Endothelial cell of umbilical vein (primary cell): ENCODE results near the gene NCR2. TPM values are rescaled to one million over a fixed set of nuclear protein-coding genes. Genes with fewer than 3 reads are reported as not detected.

Source experiments
- BruUV-seq: library from RNA; stranded (reverse); fragments of 400-500 nt; replicated peaks from 2 replicates; lab custom pipeline; 2021; lab: Mats Ljungman, UMichigan
- CTCF ChIA-PET: fragments of 300-600, 350-600 bp; sonication (Branson Sonifier 250); formaldehyde crosslinking; loops from one replicate; lab custom pipeline; 2021; ENCODE audit warnings: antibody characterized with exemption, inconsistent platforms; lab: Charles Lee
- POLR2A ChIA-PET: fragments of 300-600, 350-600 bp; sonication (Branson Sonifier 250); formaldehyde crosslinking; loops from one replicate; lab custom pipeline; 2021; ENCODE audit warnings: antibody characterized with exemption, inconsistent platforms; lab: Charles Lee
- DNase-seq: peaks from one replicate; pipeline ENCODE4 v3.0.0-alpha.2; 2011; ENCODE audit warnings: low read depth, low spot score
- FAIRE-seq: peaks from 2 replicates; lab custom pipeline; 2011; peaks lifted over from hg19 to GRCh38; lab: Jason Lieb, UNC
- H2AFZ ChIP-seq: 2 replicates; pipeline ENCODE4 v1.6.0; 2012; ENCODE audit warnings: low read depth, low read length, control low read depth, inconsistent platforms
- H3K27ac ChIP-seq: 2 replicates; pipeline ENCODE4 v1.5.1; 2011; ENCODE audit warnings: low read depth, mild to moderate bottlenecking, control low read depth, low read length, moderate library complexity; ENCODE audit not compliant: insufficient read depth
- H3K27me3 ChIP-seq, 2 experiments: 2 replicates each; pipeline versions ENCODE4 v1.6.0 to v1.6.1; 2011; ENCODE audit warnings: low read length in 2 of 2, mixed read lengths in 1 of 2; ENCODE audit not compliant: control insufficient read depth in 2 of 2, insufficient read depth in 2 of 2
- H3K36me3 ChIP-seq, 2 experiments: 2 replicates in 1 of 2; 3 replicates in 1 of 2; pipeline ENCODE4 v1.5.1; 2011; ENCODE audit warnings: low read length in 2 of 2, mild to moderate bottlenecking in 1 of 2, moderate library complexity in 1 of 2; ENCODE audit not compliant: control insufficient read depth in 2 of 2, insufficient read depth in 2 of 2; ENCODE audit errors: extremely low read depth in 1 of 2
- H3K4me1 ChIP-seq: 3 replicates; pipeline ENCODE4 v1.5.1; 2011; ENCODE audit warnings: mild to moderate bottlenecking, low read length; ENCODE audit not compliant: control insufficient read depth, insufficient read depth; ENCODE audit errors: extremely low read depth
- H3K4me2 ChIP-seq: 2 replicates; pipeline ENCODE4 v1.6.1; 2011; ENCODE audit warnings: low read length, control low read depth, mixed read lengths; ENCODE audit not compliant: insufficient read depth
- H3K4me3 ChIP-seq, 3 experiments: fragments of 200-600 bp in 1 of 3; sonication (generic), shearing (Covaris generic) in 1 of 3; replicated peaks in 1 of 3; 2 replicates each; pipeline ENCODE4 v1.5.1; 2011 to 2016; ENCODE audit warnings: control low read depth in 3 of 3, low read length in 3 of 3, mild to moderate bottlenecking in 2 of 3, inconsistent platforms in 1 of 3, low read depth in 1 of 3, moderate library complexity in 1 of 3; ENCODE audit not compliant: insufficient read depth in 1 of 3
- H3K79me2 ChIP-seq: 2 replicates; pipeline ENCODE4 v1.6.0; 2012; ENCODE audit warnings: low read length, inconsistent platforms; ENCODE audit not compliant: control insufficient read depth, insufficient read depth
- H3K9ac ChIP-seq: replicated peaks from 2 replicates; pipeline ENCODE3; 2011; ENCODE audit warnings: low read length, control low read depth; ENCODE audit not compliant: insufficient read depth; ENCODE audit errors: extremely low read depth
- H3K9me1 ChIP-seq: replicated peaks from 3 replicates; pipeline ENCODE4 v1.6.0; 2011; ENCODE audit warnings: mild to moderate bottlenecking, low read length; ENCODE audit not compliant: control insufficient read depth, insufficient read depth; ENCODE audit errors: extremely low read depth
- H3K9me3 ChIP-seq: replicated peaks from 2 replicates; pipeline ENCODE4 v1.5.1; 2012; ENCODE audit warnings: low read length, inconsistent platforms; ENCODE audit not compliant: control insufficient read depth, insufficient read depth
- H4K20me1 ChIP-seq: replicated peaks from 2 replicates; pipeline ENCODE3; 2011; ENCODE audit warnings: mild to moderate bottlenecking, low read length; ENCODE audit not compliant: control insufficient read depth, insufficient read depth; ENCODE audit errors: extremely low read depth
- EZH2 ChIP-seq: IDR thresholded peaks from 2 replicates; pipeline ENCODE4 v1.6.1; 2012; ENCODE audit warnings: borderline replicate concordance, low read depth, mild to moderate bottlenecking, moderate library complexity, low read length, inconsistent platforms; ENCODE audit not compliant: severe bottlenecking
- FOS ChIP-seq: IDR thresholded peaks from 2 replicates; pipeline ENCODE4 v1.6.1; 2011; ENCODE audit warnings: mild to moderate bottlenecking, low read length, moderate library complexity, borderline replicate concordance; ENCODE audit not compliant: insufficient read depth
- GATA2 ChIP-seq: IDR thresholded peaks from 2 replicates; pipeline ENCODE4 v1.7.0; 2011; ENCODE audit warnings: low read depth, mild to moderate bottlenecking, moderate library complexity, mixed read lengths, low read length; ENCODE audit not compliant: insufficient read length, insufficient read depth
- JUN ChIP-seq: IDR thresholded peaks from 2 replicates; pipeline ENCODE4 v1.6.1; 2011; ENCODE audit warnings: borderline replicate concordance, low read depth; ENCODE audit not compliant: insufficient read length, insufficient read depth
- MYC ChIP-seq: IDR thresholded peaks from one replicate; pipeline ENCODE4 v1.6.1; 2011; ENCODE audit warnings: mild to moderate bottlenecking, low read depth, low read length
- POLR2A ChIP-seq: IDR thresholded peaks from 2 replicates; pipeline ENCODE4 v1.6.1; 2012; ENCODE audit warnings: low read depth, mild to moderate bottlenecking, control low read depth, low read length
- POLR2AphosphoS5 ChIP-seq: IDR thresholded peaks from 2 replicates; pipeline ENCODE4 v1.6.1; 2012; ENCODE audit warnings: low read depth, mild to moderate bottlenecking, control low read depth, low read length, moderate library complexity; ENCODE audit not compliant: insufficient read depth
- dilution Hi-C: fragments of 300-500 bp; cut with MboI; formaldehyde crosslinking; loops from one replicate; pipeline ENCODE4 v1.15.0; 2019; ENCODE audit warnings: low sequenced_read_pairs; ENCODE audit not compliant: extremely low pct_ligation_motif_present
- intact Hi-C: fragments of 100-400 bp; cut with micrococcal nuclease; formaldehyde crosslinking; loops from one replicate; pipeline ENCODE4 v1.10.0; 2022
- polyA plus RNA-seq, 4 experiments: library from polyadenylated mRNA; depleted of rRNA in 3 of 4; stranded (reverse) in 3 of 4; unstranded in 1 of 4; fragments of >200 nt; gene quantifications; 2 replicates each; pipeline versions ENCODE4 v1.2.1 to v1.2.3, GENCODE V29; 2011 to 2012; ENCODE audit warnings: missing spikeins in 1 of 4
- total RNA-seq: library from RNA; stranded (reverse); gene quantifications from 2 replicates; pipeline ENCODE4 v1.2.3, GENCODE V29; 2021
- TF ChIP-seq, protein P1 (sequence below), 2 donors: IDR thresholded peaks; 1 replicate in 1 of 2; 2 replicates in 1 of 2; pipeline ENCODE4 v1.5.1; 2011; ENCODE audit warnings: low read length in 2 of 2, mild to moderate bottlenecking in 2 of 2, moderate library complexity in 2 of 2, control low read depth in 1 of 2, inconsistent platforms in 1 of 2, low read depth in 1 of 2; ENCODE audit not compliant: insufficient read depth in 1 of 2; ENCODE audit errors: extremely low read depth in 1 of 2
- TF ChIP-seq, protein P2 (sequence below): IDR thresholded peaks from 2 replicates; pipeline ENCODE4 v1.6.1; 2011; ENCODE audit not compliant: insufficient read depth, insufficient read length

NCR2 gene
- total and polyA plus RNA-seq, 2 donors (not counting 3 experiments of a cell fraction or from before 2014, with no cell fraction given): not detected

DNA sequence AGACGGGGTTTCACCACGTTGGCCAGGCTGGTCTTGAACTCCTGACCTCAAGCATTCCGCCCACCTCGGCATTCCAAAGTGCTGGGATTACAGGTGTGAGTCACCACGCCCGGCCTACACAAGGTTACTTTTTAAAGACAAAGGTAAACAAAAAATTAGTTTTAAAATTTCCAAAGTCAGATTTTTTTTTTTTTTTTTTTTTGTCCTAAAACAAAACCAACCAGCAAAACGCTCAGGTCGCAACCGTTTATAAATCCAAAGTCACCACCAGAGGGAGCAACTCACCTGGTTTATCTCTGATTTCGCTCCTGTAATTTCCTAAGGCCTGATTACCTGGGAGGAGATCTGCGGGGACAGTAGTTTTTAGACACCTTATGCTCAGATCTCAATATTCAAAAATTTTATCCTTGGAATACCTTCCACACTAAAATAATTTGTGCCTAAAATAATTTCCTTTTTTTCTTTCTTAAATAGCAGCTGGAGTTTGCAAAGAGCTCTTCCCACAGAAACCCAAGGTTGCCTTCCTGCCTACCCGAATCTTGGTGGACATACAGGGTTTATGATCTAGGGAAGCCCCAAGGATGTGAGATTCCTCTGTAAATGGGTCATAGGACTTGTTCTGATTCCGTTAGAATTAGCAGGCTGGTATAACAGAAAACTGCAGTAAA lies 29.1 kb upstream of the NCR2 start:
- H2AFZ ChIP-seq: no peak overlapping the region
- dilution Hi-C loops: no loop called here
- CTCF ChIA-PET: interaction anchor here (0.6 to 2.6 kb wide), 21 partner anchors 10 to 387 kb away, joined by 3 to 122 read pairs (median 4); partner anchors contain the start of gene NCR2
- H3K4me3 ChIP-seq: no peak overlapping the region
- no peak overlapping the region for H3K9ac ChIP-seq
- no peaks in the 10 kb centered on the region for H3K9me1 ChIP-seq
- no peak overlapping the region for H3K27ac ChIP-seq
- no peaks in the 10 kb centered on the region for H3K9me3 ChIP-seq
- H3K4me2 ChIP-seq: no peak overlapping the region
- H3K27me3 ChIP-seq: peaks cover 25 to 33% of the 10 kb centered on the region in 2 experiments
- H3K36me3 ChIP-seq: no peaks in the 10 kb centered on the region
- no peak for TF ChIP-seq EZH2
- TF ChIP-seq, protein P1, sequence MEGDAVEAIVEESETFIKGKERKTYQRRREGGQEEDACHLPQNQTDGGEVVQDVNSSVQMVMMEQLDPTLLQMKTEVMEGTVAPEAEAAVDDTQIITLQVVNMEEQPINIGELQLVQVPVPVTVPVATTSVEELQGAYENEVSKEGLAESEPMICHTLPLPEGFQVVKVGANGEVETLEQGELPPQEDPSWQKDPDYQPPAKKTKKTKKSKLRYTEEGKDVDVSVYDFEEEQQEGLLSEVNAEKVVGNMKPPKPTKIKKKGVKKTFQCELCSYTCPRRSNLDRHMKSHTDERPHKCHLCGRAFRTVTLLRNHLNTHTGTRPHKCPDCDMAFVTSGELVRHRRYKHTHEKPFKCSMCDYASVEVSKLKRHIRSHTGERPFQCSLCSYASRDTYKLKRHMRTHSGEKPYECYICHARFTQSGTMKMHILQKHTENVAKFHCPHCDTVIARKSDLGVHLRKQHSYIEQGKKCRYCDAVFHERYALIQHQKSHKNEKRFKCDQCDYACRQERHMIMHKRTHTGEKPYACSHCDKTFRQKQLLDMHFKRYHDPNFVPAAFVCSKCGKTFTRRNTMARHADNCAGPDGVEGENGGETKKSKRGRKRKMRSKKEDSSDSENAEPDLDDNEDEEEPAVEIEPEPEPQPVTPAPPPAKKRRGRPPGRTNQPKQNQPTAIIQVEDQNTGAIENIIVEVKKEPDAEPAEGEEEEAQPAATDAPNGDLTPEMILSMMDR (IDR thresholded peaks at IDR 0.05; ENCODE audit: extremely low read depth in 1 of 2, insufficient read depth in 1 of 2, low read depth in 1 of 2, low read length in 2 of 2): peak; percentile 45 to 47
- H3K4me1 ChIP-seq: no peaks in the 10 kb centered on the region
- H3K79me2 ChIP-seq: no peaks in the 10 kb centered on the region
- POLR2A ChIA-PET: no interaction called here
- intact Hi-C loops: loop anchor here (1.0 to 5.0 kb wide), 2 partner anchors 12 to 61 kb away; no protein-coding TSS in a partner anchor
- no TSS peak for BruUV-seq
- FAIRE-seq: peak; percentile 59
- DNase-seq: peak; percentile 49
- no peaks in the 10 kb centered on the region for H4K20me1 ChIP-seq

DNA sequence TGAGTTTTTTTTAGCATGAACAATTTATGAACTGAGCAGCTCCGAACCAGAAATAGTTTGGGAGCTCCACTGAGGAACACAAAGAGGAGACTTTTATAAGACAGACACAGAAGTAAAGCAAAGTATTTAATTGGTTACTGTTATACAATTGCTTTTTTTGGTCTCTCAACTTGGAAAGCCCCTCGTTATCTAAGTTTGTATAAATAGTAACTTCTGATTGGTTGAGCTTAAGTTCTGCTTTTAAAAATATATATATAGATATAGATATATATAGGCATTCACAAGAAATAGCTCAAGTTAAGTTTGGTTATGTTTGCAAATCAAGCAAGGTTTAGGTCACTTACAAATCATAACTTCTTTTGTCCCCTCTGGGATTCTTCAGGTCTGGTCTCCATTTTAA lies 20.2 kb upstream of the NCR2 start:
- H3K36me3 ChIP-seq: no peaks in the 10 kb centered on the region
- no peak for DNase-seq
- POLR2A ChIA-PET: no interaction called here
- intact Hi-C loops: loop anchor here (5.0 kb wide), 1 partner anchor 243 kb away; the partner anchor contains the start of genes NFYA and OARD1
- H3K9ac ChIP-seq: no peak overlapping the region
- H3K4me2 ChIP-seq: no peak overlapping the region
- CTCF ChIA-PET: interaction anchor here (1.0 to 10.0 kb wide), 3 partner anchors 8 to 53 kb away, joined by 3 to 122 read pairs (median 3); no protein-coding TSS in a partner anchor
- H3K4me1 ChIP-seq: peaks cover 13% of the 10 kb centered on the region
- no peak overlapping the region for H3K4me3 ChIP-seq
- H3K27ac ChIP-seq: no peak overlapping the region
- H3K9me3 ChIP-seq: no peaks in the 10 kb centered on the region
- dilution Hi-C loops: no loop called here
- H4K20me1 ChIP-seq: no peaks in the 10 kb centered on the region
- no peak overlapping the region for H2AFZ ChIP-seq
- H3K27me3 ChIP-seq: peaks cover 26 to 57% of the 10 kb centered on the region in 2 experiments
- TF ChIP-seq FOS (no peak), JUN (no peak), GATA2 (no peak), EZH2 (no peak), MYC (no peak), POLR2AphosphoS5 (no peak), POLR2A (no peak)
- TF ChIP-seq, protein P2, sequence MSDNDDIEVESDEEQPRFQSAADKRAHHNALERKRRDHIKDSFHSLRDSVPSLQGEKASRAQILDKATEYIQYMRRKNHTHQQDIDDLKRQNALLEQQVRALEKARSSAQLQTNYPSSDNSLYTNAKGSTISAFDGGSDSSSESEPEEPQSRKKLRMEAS: no peak
- TF ChIP-seq, protein P1 (IDR thresholded peaks at IDR 0.05; ENCODE audit: extremely low read depth in 1 of 2, insufficient read depth in 1 of 2, low read depth in 1 of 2, low read length in 2 of 2): no peak
- no peak for FAIRE-seq
- BruUV-seq: no TSS peak
- no peaks in the 10 kb centered on the region for H3K79me2 ChIP-seq
- no peaks in the 10 kb centered on the region for H3K9me1 ChIP-seq
